H9 (cell line): ENCODE data around the gene GUCY1A1. TPM values are rescaled to one million over a fixed set of nuclear protein-coding genes. Genes with fewer than 3 reads are reported as not detected.

ENCODE experiments used
- DNase-seq: peaks from one replicate; pipeline ENCODE4 v3.0.0-alpha.2; 2017
- H2AFZ ChIP-seq: one replicate; pipeline ENCODE4 v1.6.1; 2013; ENCODE audit warnings: mild to moderate bottlenecking, low read length, control low read depth, moderate library complexity
- H2AK5ac ChIP-seq: 2 replicates; pipeline ENCODE4 v1.6.1; 2013; ENCODE audit warnings: low read length, control low read depth, mixed read lengths; ENCODE audit not compliant: insufficient read length
- H2BK120ac ChIP-seq: one replicate; pipeline ENCODE4 v1.6.1; 2013; ENCODE audit warnings: low read depth, mild to moderate bottlenecking, low read length, control low read depth, inconsistent platforms; ENCODE audit not compliant: poor library complexity, severe bottlenecking
- H2BK12ac ChIP-seq: 2 replicates; pipeline ENCODE4 v1.6.1; 2013; ENCODE audit warnings: low read length, control low read depth, mixed read lengths, low read depth; ENCODE audit not compliant: insufficient read length
- H2BK15ac ChIP-seq: 2 replicates; pipeline ENCODE4 v1.6.1; 2013; ENCODE audit warnings: low read depth, low read length, control low read depth
- H2BK20ac ChIP-seq: one replicate; pipeline ENCODE4 v1.6.1; 2013; ENCODE audit warnings: low read depth, mild to moderate bottlenecking, low read length, control low read depth, inconsistent platforms; ENCODE audit not compliant: poor library complexity, severe bottlenecking
- H2BK5ac ChIP-seq: 2 replicates; pipeline ENCODE4 v1.6.1; 2013; ENCODE audit warnings: low read length, control low read depth, mixed read lengths; ENCODE audit not compliant: insufficient read length
- H3K14ac ChIP-seq: 2 replicates; pipeline ENCODE4 v1.6.1; 2013; ENCODE audit warnings: low read length, control low read depth; ENCODE audit not compliant: insufficient read depth
- H3K18ac ChIP-seq: 2 replicates; pipeline ENCODE4 v1.6.1; 2013; ENCODE audit warnings: low read depth, mild to moderate bottlenecking, mixed read lengths, low read length, control low read depth; ENCODE audit not compliant: insufficient read length
- H3K23ac ChIP-seq: 2 replicates; pipeline ENCODE4 v1.6.1; 2013; ENCODE audit warnings: low read length, control low read depth, mixed read lengths, low read depth; ENCODE audit not compliant: insufficient read length
- H3K23me2 ChIP-seq: 2 replicates; pipeline ENCODE4 v1.6.1; 2013; ENCODE audit warnings: low read depth, mild to moderate bottlenecking, mixed read lengths, low read length, control low read depth; ENCODE audit not compliant: insufficient read length, poor library complexity, severe bottlenecking
- H3K27ac ChIP-seq: 2 replicates; pipeline ENCODE4 v1.5.1; 2013; ENCODE audit warnings: low read length, control low read depth, mixed read lengths, low read depth; ENCODE audit not compliant: insufficient read length
- H3K27me3 ChIP-seq: 2 replicates; pipeline ENCODE4 v1.6.1; 2013; ENCODE audit warnings: low read length, control low read depth, inconsistent platforms; ENCODE audit not compliant: insufficient read depth
- H3K4ac ChIP-seq: 2 replicates; pipeline ENCODE4 v1.6.1; 2013; ENCODE audit warnings: low read depth, mild to moderate bottlenecking, control low read depth, inconsistent platforms, low read length, moderate library complexity
- H3K4me1 ChIP-seq: 2 replicates; pipeline ENCODE4 v1.6.1; 2013; ENCODE audit warnings: low read length, control low read depth, inconsistent platforms; ENCODE audit not compliant: insufficient read depth
- H3K4me2 ChIP-seq: 2 replicates; pipeline ENCODE4 v1.6.1; 2013; ENCODE audit warnings: low read length, control low read depth, mixed read lengths; ENCODE audit not compliant: insufficient read length, insufficient read depth
- H3K56ac ChIP-seq: 2 replicates; pipeline ENCODE4 v1.6.1; 2013; ENCODE audit warnings: low read depth, mild to moderate bottlenecking, mixed read lengths, low read length, control low read depth; ENCODE audit not compliant: insufficient read length
- H3K79me1 ChIP-seq: 2 replicates; pipeline ENCODE4 v1.6.1; 2013; ENCODE audit warnings: low read depth, mild to moderate bottlenecking, moderate library complexity, low read length, control low read depth, inconsistent platforms; ENCODE audit not compliant: insufficient read depth, poor library complexity, severe bottlenecking
- H3K79me2 ChIP-seq: 2 replicates; pipeline ENCODE4 v1.6.1; 2013; ENCODE audit warnings: low read length, control low read depth, inconsistent platforms; ENCODE audit not compliant: insufficient read depth
- H3K9ac ChIP-seq: 2 replicates; pipeline ENCODE4 v1.6.1; 2013; ENCODE audit warnings: low read length, control low read depth, mixed read lengths; ENCODE audit not compliant: insufficient read length; ENCODE audit errors: extremely low read depth
- H3K9me3 ChIP-seq: one replicate; pipeline ENCODE4 v1.6.1; 2013; ENCODE audit warnings: low read depth, low read length, inconsistent platforms; ENCODE audit not compliant: control insufficient read depth
- H3T11ph ChIP-seq: one replicate; pipeline ENCODE4 v1.6.1; 2013; ENCODE audit warnings: mild to moderate bottlenecking, low read length, control low read depth, inconsistent platforms
- H4K20me1 ChIP-seq: one replicate; pipeline ENCODE4 v1.6.1; 2013; ENCODE audit not compliant: control insufficient read depth, insufficient read length, insufficient read depth
- H4K5ac ChIP-seq: 2 replicates; pipeline ENCODE4 v1.6.1; 2013; ENCODE audit warnings: low read depth, mild to moderate bottlenecking, mixed read lengths, low read length, control low read depth; ENCODE audit not compliant: insufficient read length
- H4K8ac ChIP-seq: replicated peaks from 2 replicates; pipeline ENCODE4 v1.6.1; 2013; ENCODE audit warnings: low read length, control low read depth, mixed read lengths, low read depth; ENCODE audit not compliant: insufficient read length
- H4K91ac ChIP-seq: 2 replicates; pipeline ENCODE4 v1.6.1; 2013; ENCODE audit warnings: low read depth, mild to moderate bottlenecking, moderate library complexity, mixed read lengths, low read length, control low read depth; ENCODE audit not compliant: insufficient read length
- H3K27ac Mint-ChIP-seq, 3 experiments: 2 replicates in 2 of 3; 3 replicates in 1 of 3; pipeline ENCODE4 v1.8.0; 2020 to 2021; ENCODE audit warnings: mixed read lengths in 3 of 3, mild to moderate bottlenecking in 1 of 3, moderate library complexity in 1 of 3
- H3K27me3 Mint-ChIP-seq: 2 replicates; pipeline ENCODE4 v1.8.0; 2021; ENCODE audit warnings: low read depth, mild to moderate bottlenecking, moderate library complexity, mixed read lengths
- H3K36me3 Mint-ChIP-seq, 3 experiments: 2 replicates in 2 of 3; 3 replicates in 1 of 3; pipeline ENCODE4 v1.8.0; 2020 to 2021; ENCODE audit warnings: low read depth in 3 of 3, mixed read lengths in 3 of 3; ENCODE audit not compliant: insufficient read depth in 1 of 3
- H3K4me1 Mint-ChIP-seq, 2 experiments: 2 replicates each; pipeline ENCODE4 v1.8.0; 2020; ENCODE audit warnings: mixed read lengths in 2 of 2
- H3K4me3 Mint-ChIP-seq, 2 experiments: 2 replicates in 1 of 2; 3 replicates in 1 of 2; pipeline ENCODE4 v1.8.0; 2020 to 2021; ENCODE audit warnings: mild to moderate bottlenecking in 2 of 2, mixed read lengths in 2 of 2, moderate library complexity in 1 of 2
- H3K9me3 Mint-ChIP-seq, 2 experiments: 2 replicates in 1 of 2; 3 replicates in 1 of 2; pipeline ENCODE4 v1.8.0; 2020; ENCODE audit warnings: mild to moderate bottlenecking in 2 of 2, mixed read lengths in 2 of 2, moderate library complexity in 1 of 2
- WGBS: extraction: QIAGEN DNeasy Blood & Tissue Kit; methylation state at CpG from one replicate; pipeline ENCODE4 v1.1.7; 2013; ENCODE audit warnings: missing lambda C conversion rate, low lambda C conversion rate, mixed read lengths; ENCODE audit not compliant: insufficient read length; ENCODE audit errors: extremely low coverage; 5-methylcytosine and 5-hydroxymethylcytosine counted together
- total RNA-seq: library from RNA; stranded (reverse); gene quantifications from 2 replicates; pipeline ENCODE4 v1.2.1, GENCODE V29; 2021
- TF ChIP-seq, protein P1 (sequence below): fragments of 200-600 bp; sonication (generic); conservative IDR thresholded peaks from 3 replicates; pipeline ENCODE4 v1.8.0; 2021; ENCODE audit warnings: antibody characterized with exemption, mild to moderate bottlenecking

The GUCY1A1 gene
- total RNA-seq, 1 experiment from 2014 or later = not detected

DNA sequence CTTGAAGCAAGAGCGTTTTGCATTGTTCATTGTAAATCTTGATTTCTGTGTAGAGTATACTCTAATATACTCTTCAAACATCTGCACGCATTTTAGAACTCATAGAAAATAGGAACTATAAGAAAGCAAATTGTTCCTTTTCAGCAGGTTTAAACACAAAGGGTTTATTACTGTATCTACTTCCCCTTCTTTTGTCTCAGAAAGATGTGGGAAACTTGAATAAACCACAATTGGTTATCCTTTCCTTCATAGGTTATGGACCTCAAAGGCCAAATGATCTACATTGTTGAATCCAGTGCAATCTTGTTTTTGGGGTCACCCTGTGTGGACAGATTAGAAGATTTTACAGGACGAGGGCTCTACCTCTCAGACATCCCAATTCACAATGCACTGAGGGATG, 46.2 kb downstream of the GUCY1A1 start:
- no peaks in the 10 kb centered on the region for H3K27me3 ChIP-seq
- H2BK5ac ChIP-seq = no peak overlapping the region
- no CpG with 5 or more reads among the region's 3 CpGs for WGBS
- H3K79me1 ChIP-seq = no peaks in the 10 kb centered on the region
- no peaks in the 10 kb centered on the region for H4K20me1 ChIP-seq
- H2BK20ac ChIP-seq = no peak overlapping the region
- H2AFZ ChIP-seq = no peak overlapping the region
- TF ChIP-seq, protein P1, sequence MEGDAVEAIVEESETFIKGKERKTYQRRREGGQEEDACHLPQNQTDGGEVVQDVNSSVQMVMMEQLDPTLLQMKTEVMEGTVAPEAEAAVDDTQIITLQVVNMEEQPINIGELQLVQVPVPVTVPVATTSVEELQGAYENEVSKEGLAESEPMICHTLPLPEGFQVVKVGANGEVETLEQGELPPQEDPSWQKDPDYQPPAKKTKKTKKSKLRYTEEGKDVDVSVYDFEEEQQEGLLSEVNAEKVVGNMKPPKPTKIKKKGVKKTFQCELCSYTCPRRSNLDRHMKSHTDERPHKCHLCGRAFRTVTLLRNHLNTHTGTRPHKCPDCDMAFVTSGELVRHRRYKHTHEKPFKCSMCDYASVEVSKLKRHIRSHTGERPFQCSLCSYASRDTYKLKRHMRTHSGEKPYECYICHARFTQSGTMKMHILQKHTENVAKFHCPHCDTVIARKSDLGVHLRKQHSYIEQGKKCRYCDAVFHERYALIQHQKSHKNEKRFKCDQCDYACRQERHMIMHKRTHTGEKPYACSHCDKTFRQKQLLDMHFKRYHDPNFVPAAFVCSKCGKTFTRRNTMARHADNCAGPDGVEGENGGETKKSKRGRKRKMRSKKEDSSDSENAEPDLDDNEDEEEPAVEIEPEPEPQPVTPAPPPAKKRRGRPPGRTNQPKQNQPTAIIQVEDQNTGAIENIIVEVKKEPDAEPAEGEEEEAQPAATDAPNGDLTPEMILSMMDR = no peak
- H4K8ac ChIP-seq = no peak overlapping the region
- no peak overlapping the region for H3K27ac Mint-ChIP-seq
- H3T11ph ChIP-seq = no peak overlapping the region
- H3K4me1 ChIP-seq = no peaks in the 10 kb centered on the region
- H2AK5ac ChIP-seq = no peak overlapping the region
- no peaks in the 10 kb centered on the region for H3K4me1 Mint-ChIP-seq
- no peak overlapping the region for H3K56ac ChIP-seq
- no peak overlapping the region for H3K4ac ChIP-seq
- H3K23me2 ChIP-seq = no peaks in the 10 kb centered on the region
- no peak overlapping the region for H3K18ac ChIP-seq
- H3K27me3 Mint-ChIP-seq = peaks cover 6% of the 10 kb centered on the region
- no peak overlapping the region for H3K14ac ChIP-seq
- H3K9me3 Mint-ChIP-seq = no peaks in the 10 kb centered on the region
- no peak overlapping the region for H3K4me3 Mint-ChIP-seq
- H3K9ac ChIP-seq = no peak overlapping the region
- no peak overlapping the region for H2BK120ac ChIP-seq
- no peaks in the 10 kb centered on the region for H3K79me2 ChIP-seq
- no peak overlapping the region for H3K4me2 ChIP-seq
- H3K9me3 ChIP-seq = no peaks in the 10 kb centered on the region
- no peak overlapping the region for H4K5ac ChIP-seq
- no peak overlapping the region for H2BK12ac ChIP-seq
- H2BK15ac ChIP-seq = no peak overlapping the region
- DNase-seq = no peak
- H3K23ac ChIP-seq = no peak overlapping the region
- no peak overlapping the region for H3K27ac ChIP-seq
- H3K36me3 Mint-ChIP-seq = no peaks in the 10 kb centered on the region
- H4K91ac ChIP-seq = no peak overlapping the region
